ENCODE results near the gene ELMOD3.
"Not testable (repeated sequence)": the region's sequence is repeated elsewhere in the genome, so short reads cannot be mapped to it uniquely, and the experiment has no call there.

Gene ELMOD3

GRCh38 chr2:85439569-85439968 lies 85.0 kb downstream of the ELMOD3 start:
- DNase-seq = not testable (repeated sequence)

DNA sequence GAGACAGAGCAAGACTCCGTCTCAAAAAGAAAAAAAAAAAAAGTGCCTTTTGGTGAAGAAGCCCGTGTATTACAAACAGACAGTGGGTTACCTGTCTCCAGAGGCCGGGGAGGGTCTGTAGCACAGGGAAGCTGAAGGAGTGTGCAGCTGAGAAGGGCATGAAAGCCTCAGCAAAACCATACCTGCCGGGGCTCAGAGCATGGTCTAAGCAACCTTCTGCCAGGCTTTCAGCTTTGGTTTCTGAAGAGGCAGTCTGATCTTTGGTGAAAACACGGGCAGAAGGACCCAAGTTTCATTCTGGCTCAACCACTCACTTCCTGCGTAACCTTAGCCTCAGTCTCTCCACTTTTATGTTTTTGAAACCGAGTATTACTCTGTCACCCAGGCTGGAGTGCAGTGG lies 85.4 kb downstream of the ELMOD3 start:
- DNase-seq = no peak

GRCh38 chr2:85440729-85441128 lies 86.2 kb downstream of the ELMOD3 start:
- no peak for DNase-seq

All from nucleus accumbens (tissue), 56 donors.